ENCODE measurements around the gene AFP. TPM values are rescaled to one million over a fixed set of nuclear protein-coding genes. Genes with fewer than 3 reads are reported as not detected.

AFP gene
- total RNA-seq, 1 experiment from 2014 or later = 4.9 TPM

DNA sequence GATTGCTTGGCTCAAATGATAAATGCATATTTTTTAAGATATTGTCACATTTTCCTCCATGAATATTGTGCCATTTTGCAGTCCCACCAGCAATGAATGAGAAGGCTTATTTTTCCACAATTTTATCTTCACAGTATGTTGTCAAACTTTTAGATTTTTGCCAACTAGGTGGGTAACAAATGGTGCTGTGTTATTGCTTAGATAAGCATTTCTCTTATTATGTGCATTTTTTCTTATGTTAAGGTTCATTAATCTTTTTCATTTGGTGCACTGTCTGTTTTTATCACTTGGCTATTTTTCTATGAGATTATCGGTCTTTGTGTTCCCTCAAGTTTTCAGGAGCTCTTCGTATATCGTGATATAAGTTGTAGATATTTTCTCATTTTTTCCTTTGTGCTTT, 32.1 kb downstream of the AFP start:
- H2AK5ac ChIP-seq (ENCODE audit: insufficient read length, low read length) = no peak overlapping the region
- peaks cover 26 to 42% of the 10 kb centered on the region in 2 experiments for H3K9me3 Mint-ChIP-seq
- no peak overlapping the region for H2BK20ac ChIP-seq (ENCODE audit: low read depth, low read length, poor library complexity, severe bottlenecking)
- H3K23me2 ChIP-seq (ENCODE audit: insufficient read length, low read depth, low read length, poor library complexity, severe bottlenecking) = no peaks in the 10 kb centered on the region
- H3K18ac ChIP-seq (ENCODE audit: insufficient read length, low read depth, low read length) = no peak overlapping the region
- no peak overlapping the region for H2BK15ac ChIP-seq (ENCODE audit: low read depth, low read length)
- H3K56ac ChIP-seq (ENCODE audit: insufficient read length, low read depth, low read length) = no peak overlapping the region
- H3K4ac ChIP-seq (ENCODE audit: low read depth, low read length) = no peak overlapping the region
- no peak overlapping the region for H2BK12ac ChIP-seq (ENCODE audit: insufficient read length, low read depth, low read length)
- H4K5ac ChIP-seq (ENCODE audit: insufficient read length, low read depth, low read length) = no peak overlapping the region
- H4K8ac ChIP-seq (replicated peaks; ENCODE audit: insufficient read length, low read depth, low read length) = no peak overlapping the region
- H3K4me1 Mint-ChIP-seq = no peaks in the 10 kb centered on the region
- no peaks in the 10 kb centered on the region for H3K79me2 ChIP-seq (ENCODE audit: insufficient read depth, low read length)
- H3K9me3 ChIP-seq (ENCODE audit: control insufficient read depth, low read depth, low read length) = no peaks in the 10 kb centered on the region
- no peak overlapping the region for H2BK5ac ChIP-seq (ENCODE audit: insufficient read length, low read length)
- H3K27me3 ChIP-seq (ENCODE audit: insufficient read depth, low read length) = no peaks in the 10 kb centered on the region
- TF ChIP-seq, protein P1, sequence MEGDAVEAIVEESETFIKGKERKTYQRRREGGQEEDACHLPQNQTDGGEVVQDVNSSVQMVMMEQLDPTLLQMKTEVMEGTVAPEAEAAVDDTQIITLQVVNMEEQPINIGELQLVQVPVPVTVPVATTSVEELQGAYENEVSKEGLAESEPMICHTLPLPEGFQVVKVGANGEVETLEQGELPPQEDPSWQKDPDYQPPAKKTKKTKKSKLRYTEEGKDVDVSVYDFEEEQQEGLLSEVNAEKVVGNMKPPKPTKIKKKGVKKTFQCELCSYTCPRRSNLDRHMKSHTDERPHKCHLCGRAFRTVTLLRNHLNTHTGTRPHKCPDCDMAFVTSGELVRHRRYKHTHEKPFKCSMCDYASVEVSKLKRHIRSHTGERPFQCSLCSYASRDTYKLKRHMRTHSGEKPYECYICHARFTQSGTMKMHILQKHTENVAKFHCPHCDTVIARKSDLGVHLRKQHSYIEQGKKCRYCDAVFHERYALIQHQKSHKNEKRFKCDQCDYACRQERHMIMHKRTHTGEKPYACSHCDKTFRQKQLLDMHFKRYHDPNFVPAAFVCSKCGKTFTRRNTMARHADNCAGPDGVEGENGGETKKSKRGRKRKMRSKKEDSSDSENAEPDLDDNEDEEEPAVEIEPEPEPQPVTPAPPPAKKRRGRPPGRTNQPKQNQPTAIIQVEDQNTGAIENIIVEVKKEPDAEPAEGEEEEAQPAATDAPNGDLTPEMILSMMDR (conservative IDR thresholded peaks at IDR 0.05) = no peak
- no peak overlapping the region for H3K4me3 Mint-ChIP-seq
- no peak for DNase-seq
- no CpG with 5 or more reads among the region's 3 CpGs for WGBS (ENCODE audit: extremely low coverage, insufficient read length, low lambda C conversion rate)
- no peak overlapping the region for H2BK120ac ChIP-seq (ENCODE audit: low read depth, low read length, poor library complexity, severe bottlenecking)
- H2AFZ ChIP-seq (ENCODE audit: low read length) = no peak overlapping the region
- no peak overlapping the region for H3K27ac ChIP-seq (ENCODE audit: insufficient read length, low read depth, low read length)
- H4K91ac ChIP-seq (ENCODE audit: insufficient read length, low read depth, low read length) = no peak overlapping the region
- H3K4me1 ChIP-seq (ENCODE audit: insufficient read depth, low read length) = no peaks in the 10 kb centered on the region
- no peaks in the 10 kb centered on the region for H3K79me1 ChIP-seq (ENCODE audit: insufficient read depth, low read depth, low read length, poor library complexity, severe bottlenecking)
- H4K20me1 ChIP-seq (ENCODE audit: control insufficient read depth, insufficient read depth, insufficient read length) = no peaks in the 10 kb centered on the region
- no peak overlapping the region for H3K9ac ChIP-seq (ENCODE audit: extremely low read depth, insufficient read length, low read length)
- no peak overlapping the region for H3K14ac ChIP-seq (ENCODE audit: insufficient read depth, low read length)
- no peak overlapping the region for H3K4me2 ChIP-seq (ENCODE audit: insufficient read depth, insufficient read length, low read length)
- H3T11ph ChIP-seq (ENCODE audit: low read length) = no peak overlapping the region
- H3K36me3 Mint-ChIP-seq (ENCODE audit: insufficient read depth in 1 of 3, low read depth in 3 of 3) = peaks cover under 1 to 23% (median 17%) of the 10 kb centered on the region in 3 experiments; a peak in 6 of 7 replicates
- H3K27me3 Mint-ChIP-seq (ENCODE audit: low read depth) = no peaks in the 10 kb centered on the region
- H3K23ac ChIP-seq (ENCODE audit: insufficient read length, low read depth, low read length) = no peak overlapping the region
- no peak overlapping the region for H3K27ac Mint-ChIP-seq
